GM19099 (cell line): ENCODE measurements around the gene CDK1.

ENCODE experiments used
- POLR2A ChIP-seq: IDR thresholded peaks from 3 replicates; pipeline ENCODE4 v1.6.1; 2011; ENCODE audit warnings: low read depth; ENCODE audit not compliant: insufficient read length; ENCODE audit errors: extremely low read depth

Gene CDK1

GRCh38 chr10:60821656-60822055 is 43.4 kb downstream of the CDK1 start:
- TF ChIP-seq POLR2A: no peak

- TF ChIP-seq POLR2A: no peak
Measured at GRCh38 chr10:60822809-60823208, 44.5 kb downstream of the CDK1 start.

- no peak for TF ChIP-seq POLR2A
Measured at GRCh38 chr10:60823324-60823723, 45.0 kb downstream of the CDK1 start.

GRCh38 chr10:60825520-60825919 is 47.2 kb downstream of the CDK1 start:
- no peak for TF ChIP-seq POLR2A

GRCh38 chr10:60827791-60828488 is 49.7 kb downstream of the CDK1 start:
- no peak for TF ChIP-seq POLR2A

- TF ChIP-seq POLR2A: no peak
Measured at GRCh38 chr10:60828489-60828852, 50.2 kb downstream of the CDK1 start.

- no peak for TF ChIP-seq POLR2A
Measured at GRCh38 chr10:60834401-60834800, 56.1 kb downstream of the CDK1 start.

GRCh38 chr10:60835049-60835448 is 56.8 kb downstream of the CDK1 start:
- no peak for TF ChIP-seq POLR2A

GRCh38 chr10:60842694-60843093 is 64.4 kb downstream of the CDK1 start:
- TF ChIP-seq POLR2A: no peak
